Measurements from ENCODE around the gene IMMP1L.
A peak's percentile ranks its signal among the peaks of the same experiment; 100 is the strongest.
"Not testable (repeated sequence)": the region's sequence is repeated elsewhere in the genome, so short reads cannot be mapped to it uniquely, and the experiment has no call there.

The IMMP1L gene, protein sequence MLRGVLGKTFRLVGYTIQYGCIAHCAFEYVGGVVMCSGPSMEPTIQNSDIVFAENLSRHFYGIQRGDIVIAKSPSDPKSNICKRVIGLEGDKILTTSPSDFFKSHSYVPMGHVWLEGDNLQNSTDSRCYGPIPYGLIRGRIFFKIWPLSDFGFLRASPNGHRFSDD

DNA sequence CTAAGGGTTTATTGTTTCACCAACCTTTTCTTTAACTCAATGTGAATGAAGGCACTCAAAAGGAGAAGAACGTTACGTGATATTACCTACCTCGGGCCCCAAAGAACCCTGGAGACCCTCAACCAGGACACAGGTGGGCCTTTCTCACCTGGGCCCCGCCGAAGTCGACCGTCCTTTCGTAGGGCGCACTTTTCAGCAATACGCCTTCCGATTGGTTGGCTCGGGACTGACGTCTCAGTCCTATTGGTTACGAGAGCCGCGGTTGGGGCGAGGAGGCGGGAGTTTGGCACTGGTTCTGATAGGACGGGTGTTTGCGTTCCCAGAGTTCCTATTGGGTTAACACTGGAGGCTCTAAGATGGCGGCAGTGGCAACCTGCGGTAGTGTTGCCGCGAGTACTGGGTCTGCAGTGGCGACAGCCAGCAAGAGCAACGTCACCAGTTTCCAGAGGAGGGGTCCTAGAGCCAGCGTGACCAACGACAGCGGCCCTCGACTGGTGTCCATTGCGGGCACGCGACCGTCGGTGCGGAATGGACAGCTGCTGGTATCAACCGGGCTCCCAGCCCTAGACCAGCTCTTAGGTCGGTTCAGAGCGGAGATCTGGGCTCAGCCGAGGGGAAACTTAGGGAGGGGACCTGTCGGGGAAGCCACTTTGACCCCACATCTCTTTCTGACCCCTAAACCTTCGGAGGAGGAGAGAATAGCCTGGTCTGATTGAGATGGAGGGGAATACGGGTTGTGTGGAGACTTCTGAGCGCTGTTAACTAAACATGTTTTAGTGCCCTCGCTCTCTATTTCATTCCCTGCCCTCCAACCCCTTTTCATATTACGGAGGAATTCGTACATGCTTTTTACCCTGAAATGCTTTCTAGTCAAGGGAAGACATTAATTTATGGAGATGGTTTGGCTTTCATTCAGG lies at the start of gene IMMP1L, which contains the start of gene ELP4:
Gene IMMP1L (minus strand): TSS at position 194 of the 917 bp plus-strand sequence. CDS start 46,346 bp downstream, outside the sequence.
Gene ELP4 (plus strand): TSS at position 339 of the 917 bp plus-strand sequence. CDS start 18 bp downstream, at position 357.
- peak; percentile 98 for DNase-seq (ENCODE audit: low read depth, low spot score)

DNA sequence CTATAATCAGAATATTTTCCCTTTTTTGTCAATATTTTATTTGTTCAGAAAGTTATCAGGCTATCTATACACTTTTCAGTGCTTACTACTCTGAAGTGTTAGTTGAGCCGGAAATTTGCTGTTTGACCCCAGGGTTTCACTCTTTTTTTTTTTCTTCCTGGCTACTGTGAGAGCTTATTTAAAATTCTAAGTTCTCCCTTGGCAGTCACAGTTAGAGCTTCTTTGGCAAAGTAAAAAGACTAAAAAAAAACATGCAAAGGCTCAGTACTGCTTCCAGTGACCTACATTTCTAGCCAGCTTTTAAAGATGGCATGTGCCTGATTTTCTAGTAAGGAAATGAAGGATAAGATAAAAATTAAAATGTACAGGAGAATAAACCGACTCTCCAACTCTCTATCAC lies 48.6 kb upstream of the IMMP1L start:
- peak; percentile 40 for DNase-seq (ENCODE audit: low read depth, low spot score)

DNA sequence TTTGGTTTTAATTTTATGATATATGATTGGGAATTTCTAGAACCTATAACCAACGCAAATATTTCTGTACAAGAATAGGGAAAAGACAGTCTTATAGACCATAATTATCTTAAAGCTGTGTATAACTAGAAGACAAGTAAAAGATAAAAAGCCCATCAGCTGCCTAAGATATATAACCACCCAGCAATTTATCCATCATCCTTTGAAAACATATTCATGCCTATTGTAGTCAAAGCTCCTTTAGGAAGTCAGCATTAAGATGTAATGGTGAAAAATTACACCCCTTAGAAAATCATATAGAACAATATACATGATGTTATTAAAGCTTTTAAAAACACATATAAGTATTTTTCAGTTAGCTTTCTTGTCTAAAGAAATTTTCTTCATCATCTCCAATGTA lies 46.5 kb upstream of the IMMP1L start:
- no peak for DNase-seq (ENCODE audit: low read depth, low spot score)

DNA sequence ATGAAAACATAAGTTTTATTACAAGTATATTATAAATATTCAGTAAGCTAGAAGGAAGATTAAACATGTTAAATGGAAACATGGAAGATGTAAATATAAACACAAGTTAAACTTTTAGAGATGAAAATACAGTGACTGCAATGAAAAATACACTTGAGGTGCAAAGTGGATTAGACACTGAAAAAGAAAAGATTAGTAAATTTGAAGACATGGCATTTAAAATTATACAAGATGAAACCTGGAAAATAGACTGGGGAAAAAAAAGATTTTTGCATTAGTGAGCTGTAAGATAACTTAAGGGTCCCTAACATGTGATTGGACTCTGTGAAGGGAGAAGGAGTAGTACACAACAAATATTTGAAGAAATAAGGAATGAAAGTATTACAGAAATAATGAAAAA lies 33.4 kb upstream of the IMMP1L start:
- DNase-seq (ENCODE audit: low read depth, low spot score): no peak

DNA sequence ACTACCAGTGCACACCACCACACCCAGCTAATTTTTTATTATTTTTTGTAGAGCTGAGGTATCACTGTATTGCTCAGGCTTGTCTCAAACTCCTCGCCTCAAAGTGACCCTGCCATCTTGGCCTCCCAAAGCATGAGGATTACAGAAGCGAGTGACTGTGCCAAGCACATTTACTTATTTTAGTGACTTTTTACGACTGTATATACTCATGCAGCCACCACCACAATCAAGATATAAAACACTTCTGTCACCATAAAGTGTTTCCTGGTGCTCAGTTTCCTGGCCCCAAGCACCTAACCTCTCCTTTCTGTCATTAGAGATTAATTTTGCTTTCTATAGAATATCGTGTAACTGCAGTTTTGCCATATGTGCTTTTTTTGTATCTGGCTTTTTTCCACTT lies 26.1 kb upstream of the IMMP1L start:
- no peak for DNase-seq (ENCODE audit: low read depth, low spot score)

DNA sequence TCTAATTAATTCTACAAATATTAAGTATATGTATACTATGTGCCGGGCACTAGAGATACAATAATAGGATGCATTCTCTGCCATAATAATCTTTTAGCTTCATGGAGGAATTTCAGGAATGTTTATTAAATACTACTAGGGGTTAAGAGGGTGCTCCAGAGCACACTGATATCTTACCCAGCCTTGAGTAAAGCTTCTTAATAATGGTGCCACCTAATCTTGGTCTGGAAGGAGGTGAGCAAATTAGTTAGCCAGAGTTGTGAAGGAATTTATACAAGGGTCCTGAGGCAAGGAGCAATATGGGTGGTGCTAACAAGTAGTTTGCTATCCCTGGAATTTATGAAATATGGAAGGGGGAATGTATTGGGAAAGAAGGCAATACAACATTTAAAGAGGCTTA lies 21.9 kb upstream of the IMMP1L start:
- DNase-seq (ENCODE audit: low read depth, low spot score): no peak

DNA sequence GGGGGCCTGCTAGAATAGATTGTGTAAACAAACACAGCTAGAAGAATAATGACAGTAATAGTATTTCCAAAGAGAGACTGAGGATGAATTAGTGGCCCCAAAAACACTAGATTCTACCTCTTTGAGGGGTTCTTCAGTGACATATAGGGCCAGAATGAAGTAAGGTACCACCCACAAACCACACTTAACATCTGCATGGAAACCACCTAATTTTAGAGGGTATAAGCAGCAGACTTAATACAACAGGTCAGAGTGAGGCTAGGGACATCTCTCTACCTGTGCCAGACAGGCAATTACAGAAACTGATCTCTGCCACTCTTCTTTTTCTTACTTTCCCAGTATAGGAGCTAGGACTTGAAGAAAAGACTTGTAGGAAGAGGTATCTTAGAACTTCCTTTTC lies 20.3 kb upstream of the IMMP1L start:
- no peak for DNase-seq (ENCODE audit: low read depth, low spot score)

DNA sequence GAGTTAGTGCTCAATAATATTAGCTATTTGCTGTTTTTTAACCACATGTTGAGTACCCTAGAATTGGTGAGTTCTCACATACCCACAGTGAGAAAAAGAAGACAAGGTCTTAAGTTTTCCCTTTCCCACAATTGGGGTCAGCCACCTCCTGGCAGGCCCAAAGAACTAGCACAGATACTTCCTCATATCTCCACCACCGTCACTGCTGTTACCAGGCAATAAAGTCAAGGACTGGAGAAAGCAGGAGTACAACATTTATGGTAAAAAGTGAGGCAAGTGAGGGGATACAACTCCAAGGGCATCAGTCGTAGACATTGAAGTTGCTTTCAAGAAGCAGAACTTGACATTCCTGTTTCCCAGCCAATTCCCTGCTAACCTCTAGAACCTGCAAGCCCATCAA lies 19.8 kb upstream of the IMMP1L start:
- DNase-seq (ENCODE audit: low read depth, low spot score): no peak

DNA sequence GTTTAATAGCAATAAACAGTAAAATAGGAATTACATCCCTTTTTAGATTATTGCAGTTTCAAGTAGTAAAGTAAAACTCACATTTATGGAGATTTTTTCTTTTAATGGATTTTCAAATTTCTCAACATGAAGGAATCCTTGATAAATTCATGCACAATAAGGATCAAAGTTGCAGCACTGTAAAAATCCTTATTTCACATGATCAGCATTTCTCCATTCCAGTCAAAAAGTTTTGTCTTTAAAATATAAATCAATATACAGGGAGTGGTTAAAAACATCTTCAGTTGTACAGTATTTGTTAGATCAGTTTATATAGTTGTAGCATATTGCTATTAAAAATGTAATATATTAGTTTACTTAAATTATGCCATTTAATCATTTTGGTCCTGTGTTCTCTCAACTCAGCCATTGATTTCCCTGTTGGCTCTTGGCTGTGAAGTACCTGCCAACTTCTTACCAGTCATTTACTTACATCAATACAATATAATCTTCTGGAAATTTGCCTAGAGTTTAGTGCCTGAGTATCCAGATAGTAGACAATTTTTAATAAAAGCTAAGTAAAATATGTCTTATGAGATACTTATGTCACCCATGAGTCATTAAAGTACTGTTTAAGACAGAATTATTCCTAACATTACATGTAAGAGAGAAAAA lies 12.2 kb upstream of the IMMP1L start:
- no peak for DNase-seq (ENCODE audit: low read depth, low spot score)

DNA sequence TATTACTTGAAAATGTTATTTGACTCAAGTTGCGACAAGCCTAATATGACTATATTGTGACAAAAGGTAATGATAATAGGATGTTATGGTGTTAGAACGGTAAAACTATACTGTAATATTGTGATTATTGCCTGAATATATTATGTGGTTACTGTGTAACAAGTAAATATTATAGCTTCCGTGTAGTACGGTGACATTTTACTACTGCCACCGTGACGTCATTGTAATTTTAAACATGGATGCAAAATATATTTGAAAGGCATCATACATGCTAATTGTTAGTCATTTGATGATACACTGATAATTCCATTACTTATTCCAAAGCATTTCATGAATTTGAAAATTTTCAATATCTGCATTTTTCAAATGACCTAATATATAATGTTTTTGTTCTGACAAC lies 2.7 kb upstream of the IMMP1L start:
- no peak for DNase-seq (ENCODE audit: low read depth, low spot score)

DNA sequence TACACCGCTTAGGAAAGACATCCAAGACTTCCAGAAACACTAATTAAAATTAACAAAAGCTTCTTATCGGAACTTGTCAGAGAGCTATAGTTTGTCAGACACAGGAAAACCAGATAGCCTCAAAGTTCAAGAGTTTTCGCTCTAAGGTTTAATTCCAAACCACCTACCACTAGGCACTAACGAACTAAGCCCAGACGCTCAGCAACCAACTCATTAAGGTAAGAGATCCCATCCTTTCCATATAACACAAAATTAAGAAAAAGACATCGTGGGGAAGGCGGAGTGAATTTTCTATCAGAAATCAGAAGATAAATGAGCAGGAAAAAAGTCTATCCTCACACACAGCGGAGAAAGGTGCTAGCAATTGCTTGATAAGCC lies 382 bp downstream of the IMMP1L start:
- no peak for DNase-seq (ENCODE audit: low read depth, low spot score)

DNA sequence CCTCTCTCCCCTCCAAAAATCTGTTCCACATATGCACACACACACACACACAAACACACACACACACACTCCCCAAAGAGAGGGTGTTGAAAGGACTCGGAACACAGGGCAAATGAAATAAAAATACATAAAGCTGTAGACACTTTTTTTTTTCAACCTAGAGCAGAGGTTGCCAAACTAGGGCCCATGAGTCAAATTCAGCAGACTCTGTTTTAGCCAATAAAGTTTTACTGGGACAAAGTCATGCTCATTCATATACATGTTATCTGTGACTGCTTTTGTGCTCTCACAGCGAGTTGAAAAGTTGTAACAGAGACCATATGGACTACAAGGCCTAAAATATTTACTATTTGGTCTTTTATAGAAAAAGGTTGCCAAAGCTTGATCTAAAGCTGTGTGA lies 8.9 kb downstream of the IMMP1L start:
- DNase-seq (ENCODE audit: low read depth, low spot score): no peak

DNA sequence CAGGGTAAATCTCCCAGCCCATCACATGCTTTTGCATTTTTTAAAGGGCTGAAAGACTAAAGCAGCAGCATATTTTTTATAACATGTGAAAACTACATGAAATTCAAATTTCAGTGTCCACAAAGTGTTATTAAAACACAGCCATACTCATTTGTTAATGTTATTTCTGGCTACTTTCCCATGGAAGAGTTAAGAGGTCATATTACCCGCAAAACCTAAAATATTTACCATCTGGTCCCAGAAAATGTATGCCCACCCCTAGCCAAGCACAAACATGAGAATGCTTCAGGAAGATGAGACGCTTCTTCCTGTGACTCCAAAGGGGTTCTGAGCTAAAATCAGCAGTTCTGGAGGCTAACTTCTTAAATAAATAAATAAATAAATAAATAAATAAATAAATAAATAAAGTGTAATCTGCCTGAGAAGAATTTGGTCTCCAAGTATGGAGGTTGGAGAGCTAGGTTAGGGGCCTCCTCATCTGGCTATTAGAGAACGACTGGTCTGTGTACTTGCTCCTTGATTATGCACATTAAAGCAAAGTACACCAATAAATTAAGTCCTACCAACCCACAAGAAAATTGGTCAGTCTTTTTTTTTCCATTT lies 9.7 kb downstream of the IMMP1L start:
- no peak for DNase-seq (ENCODE audit: low read depth, low spot score)

DNA sequence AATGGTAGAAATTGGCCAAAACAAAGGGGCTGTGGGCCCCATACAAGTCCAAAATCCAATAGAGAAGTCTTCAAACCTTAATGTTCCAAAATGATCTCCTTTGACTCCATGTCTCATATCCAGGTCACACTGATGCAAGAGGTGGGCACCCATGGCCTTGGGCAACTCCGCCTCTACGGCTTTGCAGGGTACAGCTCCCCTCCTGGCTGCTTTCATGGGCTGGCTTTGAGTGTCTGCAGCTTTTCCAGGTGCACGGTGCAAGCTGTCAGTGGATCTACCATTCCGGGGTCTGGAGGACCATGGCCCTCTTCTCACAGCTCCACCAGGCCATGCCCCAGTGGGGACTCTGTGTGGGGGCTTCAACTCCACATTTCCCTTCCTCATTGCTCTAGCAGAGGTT lies 15.7 kb downstream of the IMMP1L start:
- not testable (repeated sequence) for DNase-seq (ENCODE audit: low read depth, low spot score)

DNA sequence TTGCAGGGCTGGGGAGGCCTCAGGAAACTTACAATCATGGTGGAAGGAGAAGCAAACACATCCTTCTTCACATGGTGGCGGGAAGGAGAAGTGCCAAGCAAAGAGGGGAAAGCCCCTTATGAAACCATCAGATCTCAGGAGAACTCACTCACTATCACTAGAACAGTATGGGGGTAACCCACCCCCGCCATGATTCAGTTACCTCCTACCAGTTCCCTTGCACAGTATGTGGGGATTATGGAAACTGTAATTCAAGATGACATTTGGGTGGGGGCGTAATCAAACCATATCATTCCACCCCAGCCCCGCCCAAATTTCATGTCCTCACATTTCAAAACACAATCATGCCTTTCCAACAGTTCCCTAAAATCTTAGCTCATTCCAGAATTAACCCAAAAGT lies 16.2 kb downstream of the IMMP1L start:
- no peak for DNase-seq (ENCODE audit: low read depth, low spot score)

DNA sequence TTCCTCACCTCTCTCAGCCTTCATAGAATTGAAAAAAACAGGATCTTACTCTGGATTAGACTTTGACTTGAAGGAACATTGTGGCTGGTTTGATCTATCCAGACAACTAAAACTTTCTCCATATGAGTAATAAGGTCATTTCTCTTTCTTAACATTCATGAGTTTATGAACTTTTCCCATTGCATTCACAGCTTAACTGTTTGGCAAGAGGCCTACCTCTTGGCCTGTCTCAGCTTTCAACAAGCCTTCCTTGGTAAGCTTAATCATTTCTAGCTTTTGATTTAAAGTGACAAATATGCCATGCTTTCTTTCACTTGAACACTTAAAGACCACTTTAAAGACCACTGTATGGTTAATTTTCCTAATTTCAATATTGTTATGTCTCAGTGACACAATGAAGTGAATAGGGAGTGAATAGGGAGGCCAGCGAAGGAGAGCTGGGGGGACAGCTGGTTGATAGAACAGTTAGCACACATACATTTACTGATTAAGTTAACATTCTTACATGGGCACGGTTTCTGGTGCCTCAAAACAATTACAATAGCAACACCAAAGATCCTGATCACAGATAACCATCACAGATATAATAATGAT lies 17.0 kb downstream of the IMMP1L start:
- peak; percentile 75 for DNase-seq (ENCODE audit: low read depth, low spot score)

DNA sequence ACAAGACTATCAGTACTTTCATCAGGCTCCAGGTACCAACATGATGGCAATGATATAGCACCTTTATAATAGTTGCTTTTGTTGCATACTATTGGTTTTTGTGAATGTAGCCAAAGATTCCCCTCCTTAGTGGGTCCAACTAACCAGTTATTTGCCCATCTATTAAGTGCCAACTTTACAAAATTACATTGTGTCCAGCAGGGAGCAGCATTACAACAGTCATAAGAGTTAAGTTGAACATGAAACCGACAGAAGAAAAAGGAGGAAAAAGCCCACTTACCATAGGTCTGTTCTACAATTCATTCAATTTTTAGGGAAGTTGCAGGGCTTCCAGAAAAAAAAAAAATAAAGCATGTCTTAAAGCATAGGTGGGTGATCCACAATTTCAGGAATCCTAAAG lies 21.6 kb downstream of the IMMP1L start:
- peak; percentile 80 for DNase-seq (ENCODE audit: low read depth, low spot score)

DNA sequence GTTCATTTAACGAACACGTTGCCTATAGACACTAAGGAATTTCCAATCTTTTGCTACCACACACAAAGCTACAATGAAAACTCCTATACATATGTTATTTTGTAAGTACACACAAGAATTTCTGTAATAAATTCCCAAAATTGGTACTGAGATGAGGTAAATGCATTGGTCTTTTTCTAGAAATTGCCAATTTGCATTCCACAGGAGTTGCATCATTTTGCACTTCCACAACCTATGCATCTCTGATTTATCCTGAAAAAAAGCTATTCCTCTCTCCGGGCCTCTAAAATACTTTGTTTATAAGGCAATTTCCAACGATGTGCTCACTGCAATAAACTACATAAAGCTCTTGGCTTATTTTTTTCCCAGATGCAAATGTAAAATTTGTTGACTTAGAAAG lies 24.9 kb downstream of the IMMP1L start:
- no peak for DNase-seq (ENCODE audit: low read depth, low spot score)

DNA sequence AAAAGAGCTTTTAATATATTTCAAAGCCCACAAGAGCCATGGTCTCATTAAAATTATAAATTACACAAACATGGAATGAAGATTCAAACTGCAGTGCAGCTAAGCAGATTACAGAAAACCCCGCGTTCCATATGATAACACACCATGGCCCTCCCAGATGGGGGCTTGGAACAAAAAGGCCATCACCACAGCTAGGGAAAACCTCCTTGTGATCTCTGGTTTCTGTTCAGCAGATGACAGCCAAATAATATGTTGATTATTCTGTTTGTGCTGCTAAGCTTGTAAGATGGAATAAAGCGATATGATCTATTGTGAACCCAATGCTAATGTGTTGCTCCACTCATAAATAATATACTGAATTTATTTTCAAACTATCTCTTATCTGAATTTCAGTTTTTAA lies 28.5 kb downstream of the IMMP1L start:
- no peak for DNase-seq (ENCODE audit: low read depth, low spot score)

DNA sequence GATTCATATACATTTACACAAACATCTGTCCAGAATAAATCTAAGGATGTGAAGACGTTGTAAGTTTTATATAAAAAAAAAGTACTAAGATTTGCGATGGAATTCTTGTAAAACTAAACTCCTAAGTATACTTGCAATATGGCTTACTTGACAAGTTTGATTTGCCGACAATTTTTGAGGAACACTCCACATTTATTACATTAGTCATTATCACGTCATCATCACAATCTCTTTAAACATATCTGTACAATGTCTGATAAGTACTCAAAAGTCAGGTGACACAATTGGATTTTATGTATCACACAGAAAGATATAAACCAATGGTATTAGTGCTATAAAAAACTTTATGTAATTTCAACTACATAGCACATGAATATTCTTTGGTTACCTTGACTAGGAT lies 30.4 kb downstream of the IMMP1L start:
- no peak for DNase-seq (ENCODE audit: low read depth, low spot score)

DNA sequence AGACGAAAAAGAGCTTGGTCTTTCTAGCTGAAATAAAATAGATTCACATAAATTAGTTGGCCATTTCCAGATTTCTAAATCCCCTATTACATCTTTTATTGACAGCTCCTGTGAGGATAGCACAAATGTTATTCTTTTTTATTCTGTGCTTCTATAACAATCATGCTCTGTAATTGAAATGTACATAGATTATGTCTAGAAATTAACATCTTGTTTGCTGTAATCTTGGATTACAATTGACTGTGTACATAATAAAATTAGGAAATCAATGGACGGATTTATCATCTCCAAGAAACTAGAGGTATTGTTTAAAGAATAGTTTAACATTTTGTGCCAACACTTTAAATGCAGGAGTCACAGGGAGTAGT lies 31.2 kb downstream of the IMMP1L start:
- DNase-seq (ENCODE audit: low read depth, low spot score): no peak
